HEK293 (cell line): Measurements from ENCODE around the gene GMDS.

Source experiments
- FEZF1 ChIP-seq: fragments of 450-650 bp; formaldehyde crosslinking; IDR thresholded peaks from 2 replicates; pipeline ENCODE4 v1.5.1; 2016; ENCODE audit warnings: missing biosample characterization, missing genetic modification characterization
- PRDM10 ChIP-seq: fragments of 450-650 bp; formaldehyde crosslinking; IDR thresholded peaks from 2 replicates; pipeline ENCODE4 v1.5.1; 2016; ENCODE audit warnings: missing biosample characterization, missing genetic modification characterization
- SCRT2 ChIP-seq: fragments of 450-650 bp; formaldehyde crosslinking; IDR thresholded peaks from 2 replicates; pipeline ENCODE4 v1.5.1; 2016; ENCODE audit warnings: missing biosample characterization, missing genetic modification characterization
- SP2 ChIP-seq: fragments of 450-650 bp; formaldehyde crosslinking; IDR thresholded peaks from 2 replicates; pipeline ENCODE4 v1.5.1; 2016; ENCODE audit warnings: missing biosample characterization, missing genetic modification characterization
- SP7 ChIP-seq: fragments of 450-650 bp; formaldehyde crosslinking; IDR thresholded peaks from 2 replicates; pipeline ENCODE4 v1.5.1; 2016; ENCODE audit warnings: missing biosample characterization, missing genetic modification characterization
- ZBTB48 ChIP-seq: fragments of 450-650 bp; formaldehyde crosslinking; IDR thresholded peaks from 2 replicates; pipeline ENCODE4 v1.5.1; 2016; ENCODE audit warnings: missing biosample characterization, missing genetic modification characterization
- ZFHX2 ChIP-seq: fragments of 450-650 bp; formaldehyde crosslinking; conservative IDR thresholded peaks from 2 replicates; pipeline ENCODE4 v1.5.1; 2016; ENCODE audit warnings: missing biosample characterization, missing genetic modification characterization
- ZNF112 ChIP-seq: fragments of 450-650 bp; formaldehyde crosslinking; IDR thresholded peaks from 2 replicates; pipeline ENCODE4 v1.5.0; 2017; ENCODE audit warnings: missing biosample characterization, missing genetic modification characterization
- ZNF18 ChIP-seq: fragments of 450-650 bp; formaldehyde crosslinking; IDR thresholded peaks from 2 replicates; pipeline ENCODE4 v1.5.1; 2016; ENCODE audit warnings: missing biosample characterization, missing genetic modification characterization
- ZNF221 ChIP-seq: fragments of 450-650 bp; formaldehyde crosslinking; IDR thresholded peaks from 2 replicates; pipeline ENCODE4 v1.5.1; 2017; ENCODE audit warnings: missing biosample characterization, missing genetic modification characterization, borderline replicate concordance
- ZNF24 ChIP-seq: fragments of 450-650 bp; formaldehyde crosslinking; IDR thresholded peaks from 2 replicates; pipeline ENCODE4 v1.5.1; 2016; ENCODE audit warnings: missing biosample characterization, missing genetic modification characterization
- ZNF366 ChIP-seq: fragments of 450-650 bp; formaldehyde crosslinking; conservative IDR thresholded peaks from 2 replicates; pipeline ENCODE4 v1.5.1; 2016; ENCODE audit warnings: missing biosample characterization, missing genetic modification characterization
- ZNF548 ChIP-seq: fragments of 450-650 bp; formaldehyde crosslinking; IDR thresholded peaks from 2 replicates; pipeline ENCODE4 v1.5.1; 2016; ENCODE audit warnings: missing biosample characterization, missing genetic modification characterization
- ZNF580 ChIP-seq: fragments of 450-650 bp; formaldehyde crosslinking; IDR thresholded peaks from 2 replicates; pipeline ENCODE4 v1.5.1; 2016; ENCODE audit warnings: missing biosample characterization, missing genetic modification characterization
- ZNF707 ChIP-seq: fragments of 450-650 bp; formaldehyde crosslinking; IDR thresholded peaks from 2 replicates; pipeline ENCODE4 v1.5.1; 2016; ENCODE audit warnings: missing biosample characterization, missing genetic modification characterization
- ZNF785 ChIP-seq: fragments of 450-650 bp; formaldehyde crosslinking; IDR thresholded peaks from 2 replicates; pipeline ENCODE4 v1.5.1; 2016; ENCODE audit warnings: missing biosample characterization, missing genetic modification characterization
- ZSCAN16 ChIP-seq: fragments of 450-650 bp; formaldehyde crosslinking; IDR thresholded peaks from 2 replicates; pipeline ENCODE4 v1.5.1; 2016; ENCODE audit warnings: missing biosample characterization, missing genetic modification characterization
- ZSCAN30 ChIP-seq: fragments of 450-650 bp; IDR thresholded peaks from 2 replicates; pipeline ENCODE4 v1.5.1; 2018; ENCODE audit warnings: missing biosample characterization, mild to moderate bottlenecking, missing genetic modification characterization, moderate library complexity
- TF ChIP-seq, protein P1 (sequence below): fragments of 450-650 bp; formaldehyde crosslinking; IDR thresholded peaks from 2 replicates; pipeline ENCODE4 v1.5.1; 2016; ENCODE audit warnings: missing biosample characterization, missing genetic modification characterization
- TF ChIP-seq, protein P2 (sequence below): fragments of 450-650 bp; formaldehyde crosslinking; IDR thresholded peaks from 2 replicates; pipeline ENCODE4 v1.5.1; 2016; ENCODE audit warnings: missing biosample characterization, missing genetic modification characterization
- TF ChIP-seq, protein P3 (sequence below): fragments of 450-650 bp; formaldehyde crosslinking; IDR thresholded peaks from 2 replicates; pipeline ENCODE4 v1.5.1; 2016; ENCODE audit warnings: missing biosample characterization, missing genetic modification characterization, borderline replicate concordance
- TF ChIP-seq, protein P4 (sequence below): fragments of 450-650 bp; formaldehyde crosslinking; IDR thresholded peaks from 2 replicates; pipeline ENCODE4 v1.5.1; 2016; ENCODE audit warnings: missing biosample characterization, missing genetic modification characterization
- TF ChIP-seq, protein P5 (sequence below): fragments of 450-650 bp; formaldehyde crosslinking; IDR thresholded peaks from 2 replicates; pipeline ENCODE4 v1.5.1; 2017; ENCODE audit warnings: missing biosample characterization, missing genetic modification characterization

GMDS gene

DNA sequence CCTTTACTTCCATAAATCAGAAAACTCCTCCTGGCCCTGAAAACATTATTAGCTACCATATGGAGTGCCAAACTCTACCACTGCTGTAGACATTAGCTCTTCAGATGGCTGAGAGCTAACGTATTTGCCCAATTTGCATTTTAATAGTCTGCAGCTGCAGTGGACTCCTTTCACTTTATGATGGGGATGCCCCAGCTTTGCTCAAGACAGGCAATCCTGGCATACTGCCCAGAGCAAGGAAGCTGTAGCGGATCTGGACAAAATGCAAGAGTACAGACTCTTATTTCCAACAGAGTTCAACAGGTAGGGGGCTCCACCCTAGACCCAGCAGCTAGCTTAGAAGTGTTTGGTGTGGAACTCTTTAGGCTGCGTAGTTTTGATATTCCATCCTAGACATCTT lies 389.0 kb downstream of the GMDS start (continued):
- TF ChIP-seq FEZF1 (tag by site-specific recombination) (peak; percentile 84), ZNF24 (peak; percentile 39; the same call in 1 of the 2 replicates), SCRT2 (tag by site-specific recombination) (peak; percentile 98), SP7 (tag by site-specific recombination) (peak; percentile 89), ZNF221 (tag by site-specific recombination) (no peak), ZNF580 (peak; percentile 92), ZNF112 (tag by site-specific recombination) (no peak), ZFHX2 (tag by site-specific recombination) (no peak), ZNF548 (tag by site-specific recombination) (no peak), ZNF18 (tag by site-specific recombination) (peak; percentile 70; the same call in 1 of the 2 replicates), PRDM10 (peak; percentile 75), SP2 (tag by site-specific recombination) (no peak), ZSCAN16 (tag by site-specific recombination) (no peak), ZNF707 (tag by site-specific recombination) (no peak), ZSCAN30 (tag by site-specific recombination) (peak; percentile 73; the same call in 1 of the 2 replicates), ZBTB48 (tag by site-specific recombination) (peak; percentile 24; the same call in 1 of the 2 replicates), ZNF785 (tag by site-specific recombination) (no peak), ZNF366 (tag by site-specific recombination) (peak; percentile 70)
- TF ChIP-seq, protein P1, sequence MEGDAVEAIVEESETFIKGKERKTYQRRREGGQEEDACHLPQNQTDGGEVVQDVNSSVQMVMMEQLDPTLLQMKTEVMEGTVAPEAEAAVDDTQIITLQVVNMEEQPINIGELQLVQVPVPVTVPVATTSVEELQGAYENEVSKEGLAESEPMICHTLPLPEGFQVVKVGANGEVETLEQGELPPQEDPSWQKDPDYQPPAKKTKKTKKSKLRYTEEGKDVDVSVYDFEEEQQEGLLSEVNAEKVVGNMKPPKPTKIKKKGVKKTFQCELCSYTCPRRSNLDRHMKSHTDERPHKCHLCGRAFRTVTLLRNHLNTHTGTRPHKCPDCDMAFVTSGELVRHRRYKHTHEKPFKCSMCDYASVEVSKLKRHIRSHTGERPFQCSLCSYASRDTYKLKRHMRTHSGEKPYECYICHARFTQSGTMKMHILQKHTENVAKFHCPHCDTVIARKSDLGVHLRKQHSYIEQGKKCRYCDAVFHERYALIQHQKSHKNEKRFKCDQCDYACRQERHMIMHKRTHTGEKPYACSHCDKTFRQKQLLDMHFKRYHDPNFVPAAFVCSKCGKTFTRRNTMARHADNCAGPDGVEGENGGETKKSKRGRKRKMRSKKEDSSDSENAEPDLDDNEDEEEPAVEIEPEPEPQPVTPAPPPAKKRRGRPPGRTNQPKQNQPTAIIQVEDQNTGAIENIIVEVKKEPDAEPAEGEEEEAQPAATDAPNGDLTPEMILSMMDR (tag by site-specific recombination), result peak; percentile 54; the same call in 1 of the 2 replicates
- TF ChIP-seq, protein P2, sequence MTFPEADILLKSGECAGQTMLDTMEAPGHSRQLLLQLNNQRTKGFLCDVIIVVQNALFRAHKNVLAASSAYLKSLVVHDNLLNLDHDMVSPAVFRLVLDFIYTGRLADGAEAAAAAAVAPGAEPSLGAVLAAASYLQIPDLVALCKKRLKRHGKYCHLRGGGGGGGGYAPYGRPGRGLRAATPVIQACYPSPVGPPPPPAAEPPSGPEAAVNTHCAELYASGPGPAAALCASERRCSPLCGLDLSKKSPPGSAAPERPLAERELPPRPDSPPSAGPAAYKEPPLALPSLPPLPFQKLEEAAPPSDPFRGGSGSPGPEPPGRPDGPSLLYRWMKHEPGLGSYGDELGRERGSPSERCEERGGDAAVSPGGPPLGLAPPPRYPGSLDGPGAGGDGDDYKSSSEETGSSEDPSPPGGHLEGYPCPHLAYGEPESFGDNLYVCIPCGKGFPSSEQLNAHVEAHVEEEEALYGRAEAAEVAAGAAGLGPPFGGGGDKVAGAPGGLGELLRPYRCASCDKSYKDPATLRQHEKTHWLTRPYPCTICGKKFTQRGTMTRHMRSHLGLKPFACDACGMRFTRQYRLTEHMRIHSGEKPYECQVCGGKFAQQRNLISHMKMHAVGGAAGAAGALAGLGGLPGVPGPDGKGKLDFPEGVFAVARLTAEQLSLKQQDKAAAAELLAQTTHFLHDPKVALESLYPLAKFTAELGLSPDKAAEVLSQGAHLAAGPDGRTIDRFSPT (tag by site-specific recombination), result no peak
- TF ChIP-seq, protein P3, sequence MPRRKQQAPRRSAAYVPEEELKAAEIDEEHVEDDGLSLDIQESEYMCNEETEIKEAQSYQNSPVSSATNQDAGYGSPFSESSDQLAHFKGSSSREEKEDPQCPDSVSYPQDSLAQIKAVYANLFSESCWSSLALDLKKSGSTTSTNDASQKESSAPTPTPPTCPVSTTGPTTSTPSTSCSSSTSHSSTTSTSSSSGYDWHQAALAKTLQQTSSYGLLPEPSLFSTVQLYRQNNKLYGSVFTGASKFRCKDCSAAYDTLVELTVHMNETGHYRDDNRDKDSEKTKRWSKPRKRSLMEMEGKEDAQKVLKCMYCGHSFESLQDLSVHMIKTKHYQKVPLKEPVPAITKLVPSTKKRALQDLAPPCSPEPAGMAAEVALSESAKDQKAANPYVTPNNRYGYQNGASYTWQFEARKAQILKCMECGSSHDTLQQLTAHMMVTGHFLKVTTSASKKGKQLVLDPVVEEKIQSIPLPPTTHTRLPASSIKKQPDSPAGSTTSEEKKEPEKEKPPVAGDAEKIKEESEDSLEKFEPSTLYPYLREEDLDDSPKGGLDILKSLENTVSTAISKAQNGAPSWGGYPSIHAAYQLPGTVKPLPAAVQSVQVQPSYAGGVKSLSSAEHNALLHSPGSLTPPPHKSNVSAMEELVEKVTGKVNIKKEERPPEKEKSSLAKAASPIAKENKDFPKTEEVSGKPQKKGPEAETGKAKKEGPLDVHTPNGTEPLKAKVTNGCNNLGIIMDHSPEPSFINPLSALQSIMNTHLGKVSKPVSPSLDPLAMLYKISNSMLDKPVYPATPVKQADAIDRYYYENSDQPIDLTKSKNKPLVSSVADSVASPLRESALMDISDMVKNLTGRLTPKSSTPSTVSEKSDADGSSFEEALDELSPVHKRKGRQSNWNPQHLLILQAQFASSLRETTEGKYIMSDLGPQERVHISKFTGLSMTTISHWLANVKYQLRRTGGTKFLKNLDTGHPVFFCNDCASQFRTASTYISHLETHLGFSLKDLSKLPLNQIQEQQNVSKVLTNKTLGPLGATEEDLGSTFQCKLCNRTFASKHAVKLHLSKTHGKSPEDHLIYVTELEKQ (tag by site-specific recombination), result 0 out of 2 replicates have a peak, but pooled peaks have one; percentile 22
- TF ChIP-seq, protein P4, sequence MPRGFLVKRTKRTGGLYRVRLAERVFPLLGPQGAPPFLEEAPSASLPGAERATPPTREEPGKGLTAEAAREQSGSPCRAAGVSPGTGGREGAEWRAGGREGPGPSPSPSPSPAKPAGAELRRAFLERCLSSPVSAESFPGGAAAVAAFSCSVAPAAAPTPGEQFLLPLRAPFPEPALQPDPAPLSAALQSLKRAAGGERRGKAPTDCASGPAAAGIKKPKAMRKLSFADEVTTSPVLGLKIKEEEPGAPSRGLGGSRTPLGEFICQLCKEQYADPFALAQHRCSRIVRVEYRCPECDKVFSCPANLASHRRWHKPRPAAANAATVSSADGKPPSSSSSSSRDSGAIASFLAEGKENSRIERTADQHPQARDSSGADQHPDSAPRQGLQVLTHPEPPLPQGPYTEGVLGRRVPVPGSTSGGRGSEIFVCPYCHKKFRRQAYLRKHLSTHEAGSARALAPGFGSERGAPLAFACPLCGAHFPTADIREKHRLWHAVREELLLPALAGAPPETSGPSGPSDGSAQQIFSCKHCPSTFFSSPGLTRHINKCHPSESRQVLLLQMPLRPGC (tag by site-specific recombination), result peak; percentile 29; the same call in 1 of the 2 replicates
- TF ChIP-seq, protein P5, sequence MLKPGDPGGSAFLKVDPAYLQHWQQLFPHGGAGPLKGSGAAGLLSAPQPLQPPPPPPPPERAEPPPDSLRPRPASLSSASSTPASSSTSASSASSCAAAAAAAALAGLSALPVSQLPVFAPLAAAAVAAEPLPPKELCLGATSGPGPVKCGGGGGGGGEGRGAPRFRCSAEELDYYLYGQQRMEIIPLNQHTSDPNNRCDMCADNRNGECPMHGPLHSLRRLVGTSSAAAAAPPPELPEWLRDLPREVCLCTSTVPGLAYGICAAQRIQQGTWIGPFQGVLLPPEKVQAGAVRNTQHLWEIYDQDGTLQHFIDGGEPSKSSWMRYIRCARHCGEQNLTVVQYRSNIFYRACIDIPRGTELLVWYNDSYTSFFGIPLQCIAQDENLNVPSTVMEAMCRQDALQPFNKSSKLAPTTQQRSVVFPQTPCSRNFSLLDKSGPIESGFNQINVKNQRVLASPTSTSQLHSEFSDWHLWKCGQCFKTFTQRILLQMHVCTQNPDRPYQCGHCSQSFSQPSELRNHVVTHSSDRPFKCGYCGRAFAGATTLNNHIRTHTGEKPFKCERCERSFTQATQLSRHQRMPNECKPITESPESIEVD (tag by site-specific recombination), result peak; percentile 82
